ENCODE measurements around the gene TNFAIP2.

DNA sequence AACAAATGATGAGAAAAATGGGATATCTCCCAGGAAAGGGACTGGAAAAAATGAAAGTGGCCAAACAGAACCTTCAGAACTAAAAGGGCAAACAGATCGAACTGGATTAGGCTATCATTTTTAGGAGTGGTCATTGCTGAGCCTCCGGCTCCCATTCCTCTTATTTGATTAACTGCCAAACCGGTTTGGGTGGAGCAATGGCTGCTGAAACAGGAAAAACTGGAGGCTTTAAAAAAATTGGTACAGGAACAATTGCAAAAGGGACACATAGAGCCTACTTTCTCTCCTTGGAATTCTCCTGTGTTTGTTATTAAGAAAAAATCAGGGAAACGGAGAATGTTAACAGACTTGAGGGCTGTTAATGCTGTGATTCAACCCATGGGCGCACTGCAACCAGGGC, 49.7 kb downstream of the TNFAIP2 start:
- TF ChIP-seq CTCF (IDR thresholded peaks at IDR 0.05) (no peak), EZH2 (IDR thresholded peaks at IDR 0.05) (no peak), EZH2phosphoT487 (IDR thresholded peaks at IDR 0.05) (no peak)

Data from neural progenitor cell (in vitro differentiated cells).